GM19452 (cell line): ENCODE data around the gene DMGDH.

ENCODE experiments used
- ATAC-seq: cut with Tn5 transposase; IDR thresholded peaks from one replicate; pipeline ENCODE4 v1.9.1; 2021; ENCODE audit not compliant: unreplicated experiment

Gene DMGDH

GRCh38 chr5:79074641-79075040 lies 5.2 kb upstream of the DMGDH start:
- ATAC-seq: no peak

GRCh38 chr5:79070350-79070667 lies 835 bp upstream of the DMGDH start:
- ATAC-seq: no peak

- ATAC-seq: no peak
Measured at GRCh38 chr5:79062436-79062835, 7.0 kb downstream of the DMGDH start.

- no peak for ATAC-seq
Measured at GRCh38 chr5:79059674-79060073, 9.8 kb downstream of the DMGDH start.

GRCh38 chr5:79056847-79057246 lies 12.6 kb downstream of the DMGDH start:
- ATAC-seq: no peak

GRCh38 chr5:79055017-79055416 lies 14.5 kb downstream of the DMGDH start:
- ATAC-seq: no peak

- ATAC-seq: no peak
Measured at GRCh38 chr5:79053321-79053720, 16.2 kb downstream of the DMGDH start.

- ATAC-seq: no peak
Measured at GRCh38 chr5:79050498-79050897, 19.0 kb downstream of the DMGDH start.

GRCh38 chr5:79048437-79048836 lies 21.0 kb downstream of the DMGDH start:
- ATAC-seq: no peak

- no peak for ATAC-seq
Measured at GRCh38 chr5:79047199-79047598, 22.3 kb downstream of the DMGDH start.

- ATAC-seq: no peak
Measured at GRCh38 chr5:79042188-79042587, 27.3 kb downstream of the DMGDH start.

GRCh38 chr5:79036769-79037168 lies 32.7 kb downstream of the DMGDH start:
- ATAC-seq: no peak

GRCh38 chr5:79035237-79035636 lies 34.2 kb downstream of the DMGDH start:
- no peak for ATAC-seq

GRCh38 chr5:79032782-79033181 lies 36.7 kb downstream of the DMGDH start:
- no peak for ATAC-seq

GRCh38 chr5:79032031-79032695 lies 37.3 kb downstream of the DMGDH start:
- ATAC-seq: no peak

- ATAC-seq: no peak
Measured at GRCh38 chr5:79031485-79031867, 38.0 kb downstream of the DMGDH start.

GRCh38 chr5:79030663-79031484 lies 38.6 kb downstream of the DMGDH start:
- no peak for ATAC-seq

- no peak for ATAC-seq
Measured at GRCh38 chr5:79025054-79025472, 44.4 kb downstream of the DMGDH start.

- ATAC-seq: no peak
Measured at GRCh38 chr5:79023947-79024346, 45.5 kb downstream of the DMGDH start.

GRCh38 chr5:79023348-79023747 lies 46.1 kb downstream of the DMGDH start:
- no peak for ATAC-seq

GRCh38 chr5:79022771-79023170 lies 46.7 kb downstream of the DMGDH start:
- ATAC-seq: no peak

- no peak for ATAC-seq
Measured at GRCh38 chr5:79021753-79022152, 47.7 kb downstream of the DMGDH start.
